ENCODE results near the gene CRADD.

DNA sequence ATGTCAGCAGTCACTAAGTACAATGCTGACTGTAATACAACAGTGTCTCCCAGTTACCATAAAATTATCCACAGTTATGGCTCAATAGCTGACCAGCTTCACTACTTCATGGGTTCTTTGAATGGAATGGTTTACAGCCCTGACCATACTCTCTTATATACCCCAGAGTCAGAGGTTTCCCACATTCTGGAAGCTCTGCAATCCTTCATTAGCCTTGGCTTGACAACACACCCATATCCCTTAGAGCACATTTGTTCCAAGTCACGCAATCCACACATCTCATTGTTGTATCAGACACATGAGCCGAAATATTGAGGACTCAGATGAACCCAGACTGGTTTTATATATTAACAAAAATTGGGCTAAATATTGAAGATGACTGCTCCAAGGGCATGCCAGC lies 261.8 kb downstream of the CRADD start:
- TF ChIP-seq, protein P1, sequence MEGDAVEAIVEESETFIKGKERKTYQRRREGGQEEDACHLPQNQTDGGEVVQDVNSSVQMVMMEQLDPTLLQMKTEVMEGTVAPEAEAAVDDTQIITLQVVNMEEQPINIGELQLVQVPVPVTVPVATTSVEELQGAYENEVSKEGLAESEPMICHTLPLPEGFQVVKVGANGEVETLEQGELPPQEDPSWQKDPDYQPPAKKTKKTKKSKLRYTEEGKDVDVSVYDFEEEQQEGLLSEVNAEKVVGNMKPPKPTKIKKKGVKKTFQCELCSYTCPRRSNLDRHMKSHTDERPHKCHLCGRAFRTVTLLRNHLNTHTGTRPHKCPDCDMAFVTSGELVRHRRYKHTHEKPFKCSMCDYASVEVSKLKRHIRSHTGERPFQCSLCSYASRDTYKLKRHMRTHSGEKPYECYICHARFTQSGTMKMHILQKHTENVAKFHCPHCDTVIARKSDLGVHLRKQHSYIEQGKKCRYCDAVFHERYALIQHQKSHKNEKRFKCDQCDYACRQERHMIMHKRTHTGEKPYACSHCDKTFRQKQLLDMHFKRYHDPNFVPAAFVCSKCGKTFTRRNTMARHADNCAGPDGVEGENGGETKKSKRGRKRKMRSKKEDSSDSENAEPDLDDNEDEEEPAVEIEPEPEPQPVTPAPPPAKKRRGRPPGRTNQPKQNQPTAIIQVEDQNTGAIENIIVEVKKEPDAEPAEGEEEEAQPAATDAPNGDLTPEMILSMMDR (IDR thresholded peaks at IDR 0.05; ENCODE audit: insufficient read depth, low read length), result no peak
- TF ChIP-seq POLR2AphosphoS5 (IDR thresholded peaks at IDR 0.05; ENCODE audit: low read depth), result no peak
